Measurements from ENCODE around the gene ESRRA. TPM values are rescaled to one million over a fixed set of nuclear protein-coding genes. Genes with fewer than 3 reads are reported as not detected.

Gene ESRRA
- total and polyA plus RNA-seq, 10 of the 15 experiments (the other 5 are each of a cell fraction or from before 2014, with no cell fraction given) = 0.32 to 48.9 (median 12.6) TPM

DNA sequence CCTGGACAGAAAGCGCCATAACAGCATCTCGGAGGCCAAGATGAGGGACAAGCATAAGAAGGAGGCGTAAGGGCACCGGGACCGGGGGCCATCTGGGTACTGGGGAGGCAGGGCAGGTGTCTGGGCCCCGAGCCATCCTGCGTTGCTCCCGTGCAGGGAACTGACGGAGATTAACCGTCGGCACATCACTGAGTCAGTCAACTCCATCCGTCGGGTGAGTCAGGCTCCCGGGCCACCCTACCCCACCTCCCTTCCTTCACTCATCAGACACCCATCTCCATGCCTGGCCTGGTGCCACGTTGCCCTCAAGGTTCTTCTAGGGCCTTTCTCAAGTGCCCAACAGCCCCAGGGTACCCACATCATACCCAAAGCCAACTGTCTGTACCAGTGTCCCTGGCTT is 39.0 kb upstream of the ESRRA start:
- no peak overlapping the region for H3K4me2 ChIP-seq (ENCODE audit: control insufficient read depth, insufficient read depth)
- in situ Hi-C loops (cut with MboI) = no loop called here
- ATAC-seq = no peak
- CTCF ChIA-PET = no interaction called here
- no peaks in the 10 kb centered on the region for H4K20me1 ChIP-seq (ENCODE audit: control insufficient read depth, insufficient read depth)
- 95% methylated on average over 15 of the region's 15 CpGs for WGBS (ENCODE audit: insufficient coverage, insufficient replicate concordance, low lambda C conversion rate, missing lambda C conversion rate)
- no peak overlapping the region for H3K4me3 ChIP-seq
- H3K79me2 ChIP-seq (ENCODE audit: control insufficient read depth, insufficient read depth, low read length) = peaks cover 9% of the 10 kb centered on the region
- BruUV-seq (replicated peaks) = no TSS peak
- FAIRE-seq = no peak
- RAD21 ChIA-PET (ENCODE audit: unreplicated experiment) = no interaction called here
- no peak for DNase-seq (ENCODE audit: low read depth, low spot score)
- no peak overlapping the region for H3K27ac ChIP-seq (ENCODE audit: control insufficient read depth, insufficient read depth)
- no peak overlapping the region for H2AFZ ChIP-seq (ENCODE audit: control insufficient read depth, low read depth, low read length)
- H3K27me3 ChIP-seq (replicated peaks in 1 of 2; ENCODE audit: control insufficient read depth in 2 of 2, insufficient read depth in 2 of 2, low read length in 1 of 2) = no peaks in the 10 kb centered on the region
- H3K4me1 ChIP-seq (ENCODE audit: control insufficient read depth, insufficient read depth, low read length) = peaks cover 9% of the 10 kb centered on the region
- no peaks in the 10 kb centered on the region; a peak in 2 of 4 replicates for H3K36me3 ChIP-seq (ENCODE audit: control insufficient read depth in 2 of 2, insufficient read depth in 2 of 2, low read length in 1 of 2)
- intact Hi-C loops (cut with micrococcal nuclease; ENCODE audit: unreplicated experiment) = no loop called here
- SMC1A ChIA-PET (ENCODE audit: uncharacterized antibody, unreplicated experiment) = no interaction called here
- H3K9ac ChIP-seq (ENCODE audit: control insufficient read depth, insufficient read depth, low read length) = no peak overlapping the region
- POLR2A ChIA-PET = interaction anchor here (2.1 kb wide), 1 partner anchor 8 kb away, joined by 7 read pairs; no protein-coding TSS in a partner anchor
- no peaks in the 10 kb centered on the region for H3K9me3 ChIP-seq (replicated peaks; ENCODE audit: control insufficient read depth, insufficient read depth, low read length)
- TF ChIP-seq, protein P1, sequence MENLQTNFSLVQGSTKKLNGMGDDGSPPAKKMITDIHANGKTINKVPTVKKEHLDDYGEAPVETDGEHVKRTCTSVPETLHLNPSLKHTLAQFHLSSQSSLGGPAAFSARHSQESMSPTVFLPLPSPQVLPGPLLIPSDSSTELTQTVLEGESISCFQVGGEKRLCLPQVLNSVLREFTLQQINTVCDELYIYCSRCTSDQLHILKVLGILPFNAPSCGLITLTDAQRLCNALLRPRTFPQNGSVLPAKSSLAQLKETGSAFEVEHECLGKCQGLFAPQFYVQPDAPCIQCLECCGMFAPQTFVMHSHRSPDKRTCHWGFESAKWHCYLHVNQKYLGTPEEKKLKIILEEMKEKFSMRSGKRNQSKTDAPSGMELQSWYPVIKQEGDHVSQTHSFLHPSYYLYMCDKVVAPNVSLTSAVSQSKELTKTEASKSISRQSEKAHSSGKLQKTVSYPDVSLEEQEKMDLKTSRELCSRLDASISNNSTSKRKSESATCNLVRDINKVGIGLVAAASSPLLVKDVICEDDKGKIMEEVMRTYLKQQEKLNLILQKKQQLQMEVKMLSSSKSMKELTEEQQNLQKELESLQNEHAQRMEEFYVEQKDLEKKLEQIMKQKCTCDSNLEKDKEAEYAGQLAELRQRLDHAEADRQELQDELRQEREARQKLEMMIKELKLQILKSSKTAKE (IDR thresholded peaks at IDR 0.05; ENCODE audit: low read depth, poor library complexity, severe bottlenecking) = no peak
- TF ChIP-seq EZH2 (IDR thresholded peaks at IDR 0.05; ENCODE audit: borderline replicate concordance, control insufficient read depth, low read depth, low read length) (no peak), ASH2L (IDR thresholded peaks at IDR 0.05; ENCODE audit: borderline replicate concordance, low read depth) (no peak), SRF (IDR thresholded peaks at IDR 0.05; ENCODE audit: low read depth in 2 of 2, low read length in 2 of 2) (no peak), NFXL1 (IDR thresholded peaks at IDR 0.05; ENCODE audit: borderline replicate concordance) (no peak), EP300 (IDR thresholded peaks at IDR 0.05; ENCODE audit: borderline replicate concordance in 1 of 2, control insufficient read depth in 1 of 2, low read depth in 2 of 2, low read length in 2 of 2) (no peak), SMARCA5 (IDR thresholded peaks at IDR 0.05) (no peak), TARDBP (IDR thresholded peaks at IDR 0.05; ENCODE audit: borderline replicate concordance) (no peak), JUND (IDR thresholded peaks at IDR 0.05; ENCODE audit: low read depth, low read length) (no peak), MEF2A (IDR thresholded peaks at IDR 0.05; ENCODE audit: insufficient read depth, low read depth, low read length) (no peak)
- TF ChIP-seq, protein P2, sequence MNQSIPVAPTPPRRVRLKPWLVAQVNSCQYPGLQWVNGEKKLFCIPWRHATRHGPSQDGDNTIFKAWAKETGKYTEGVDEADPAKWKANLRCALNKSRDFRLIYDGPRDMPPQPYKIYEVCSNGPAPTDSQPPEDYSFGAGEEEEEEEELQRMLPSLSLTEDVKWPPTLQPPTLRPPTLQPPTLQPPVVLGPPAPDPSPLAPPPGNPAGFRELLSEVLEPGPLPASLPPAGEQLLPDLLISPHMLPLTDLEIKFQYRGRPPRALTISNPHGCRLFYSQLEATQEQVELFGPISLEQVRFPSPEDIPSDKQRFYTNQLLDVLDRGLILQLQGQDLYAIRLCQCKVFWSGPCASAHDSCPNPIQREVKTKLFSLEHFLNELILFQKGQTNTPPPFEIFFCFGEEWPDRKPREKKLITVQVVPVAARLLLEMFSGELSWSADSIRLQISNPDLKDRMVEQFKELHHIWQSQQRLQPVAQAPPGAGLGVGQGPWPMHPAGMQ (IDR thresholded peaks at IDR 0.05; ENCODE audit: borderline replicate concordance) = no peak
- TF ChIP-seq, protein P3, sequence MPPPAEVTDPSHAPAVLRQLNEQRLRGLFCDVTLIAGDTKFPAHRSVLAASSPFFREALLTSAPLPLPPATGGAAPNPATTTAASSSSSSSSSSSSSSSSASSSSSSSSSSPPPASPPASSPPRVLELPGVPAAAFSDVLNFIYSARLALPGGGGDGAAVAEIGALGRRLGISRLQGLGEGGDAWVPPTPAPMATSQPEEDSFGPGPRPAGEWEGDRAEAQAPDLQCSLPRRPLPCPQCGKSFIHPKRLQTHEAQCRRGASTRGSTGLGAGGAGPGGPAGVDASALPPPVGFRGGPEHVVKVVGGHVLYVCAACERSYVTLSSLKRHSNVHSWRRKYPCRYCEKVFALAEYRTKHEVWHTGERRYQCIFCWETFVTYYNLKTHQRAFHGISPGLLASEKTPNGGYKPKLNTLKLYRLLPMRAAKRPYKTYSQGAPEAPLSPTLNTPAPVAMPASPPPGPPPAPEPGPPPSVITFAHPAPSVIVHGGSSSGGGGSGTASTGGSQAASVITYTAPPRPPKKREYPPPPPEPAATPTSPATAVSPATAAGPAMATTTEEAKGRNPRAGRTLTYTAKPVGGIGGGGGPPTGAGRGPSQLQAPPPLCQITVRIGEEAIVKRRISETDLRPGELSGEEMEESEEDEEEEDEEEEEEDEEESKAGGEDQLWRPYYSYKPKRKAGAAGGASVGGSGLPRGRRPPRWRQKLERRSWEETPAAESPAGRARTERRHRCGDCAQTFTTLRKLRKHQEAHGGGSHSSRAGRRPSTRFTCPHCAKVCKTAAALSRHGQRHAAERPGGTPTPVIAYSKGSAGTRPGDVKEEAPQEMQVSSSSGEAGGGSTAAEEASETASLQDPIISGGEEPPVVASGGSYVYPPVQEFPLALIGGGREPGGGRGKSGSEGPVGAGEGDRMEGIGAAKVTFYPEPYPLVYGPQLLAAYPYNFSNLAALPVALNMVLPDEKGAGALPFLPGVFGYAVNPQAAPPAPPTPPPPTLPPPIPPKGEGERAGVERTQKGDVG (CRISPR knock-in tag; IDR thresholded peaks at IDR 0.05) = no peak
- TF ChIP-seq, protein P4, sequence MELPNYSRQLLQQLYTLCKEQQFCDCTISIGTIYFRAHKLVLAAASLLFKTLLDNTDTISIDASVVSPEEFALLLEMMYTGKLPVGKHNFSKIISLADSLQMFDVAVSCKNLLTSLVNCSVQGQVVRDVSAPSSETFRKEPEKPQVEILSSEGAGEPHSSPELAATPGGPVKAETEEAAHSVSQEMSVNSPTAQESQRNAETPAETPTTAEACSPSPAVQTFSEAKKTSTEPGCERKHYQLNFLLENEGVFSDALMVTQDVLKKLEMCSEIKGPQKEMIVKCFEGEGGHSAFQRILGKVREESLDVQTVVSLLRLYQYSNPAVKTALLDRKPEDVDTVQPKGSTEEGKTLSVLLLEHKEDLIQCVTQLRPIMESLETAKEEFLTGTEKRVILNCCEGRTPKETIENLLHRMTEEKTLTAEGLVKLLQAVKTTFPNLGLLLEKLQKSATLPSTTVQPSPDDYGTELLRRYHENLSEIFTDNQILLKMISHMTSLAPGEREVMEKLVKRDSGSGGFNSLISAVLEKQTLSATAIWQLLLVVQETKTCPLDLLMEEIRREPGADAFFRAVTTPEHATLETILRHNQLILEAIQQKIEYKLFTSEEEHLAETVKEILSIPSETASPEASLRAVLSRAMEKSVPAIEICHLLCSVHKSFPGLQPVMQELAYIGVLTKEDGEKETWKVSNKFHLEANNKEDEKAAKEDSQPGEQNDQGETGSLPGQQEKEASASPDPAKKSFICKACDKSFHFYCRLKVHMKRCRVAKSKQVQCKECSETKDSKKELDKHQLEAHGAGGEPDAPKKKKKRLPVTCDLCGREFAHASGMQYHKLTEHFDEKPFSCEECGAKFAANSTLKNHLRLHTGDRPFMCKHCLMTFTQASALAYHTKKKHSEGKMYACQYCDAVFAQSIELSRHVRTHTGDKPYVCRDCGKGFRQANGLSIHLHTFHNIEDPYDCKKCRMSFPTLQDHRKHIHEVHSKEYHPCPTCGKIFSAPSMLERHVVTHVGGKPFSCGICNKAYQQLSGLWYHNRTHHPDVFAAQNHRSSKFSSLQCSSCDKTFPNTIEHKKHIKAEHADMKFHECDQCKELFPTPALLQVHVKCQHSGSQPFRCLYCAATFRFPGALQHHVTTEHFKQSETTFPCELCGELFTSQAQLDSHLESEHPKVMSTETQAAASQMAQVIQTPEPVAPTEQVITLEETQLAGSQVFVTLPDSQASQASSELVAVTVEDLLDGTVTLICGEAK (IDR thresholded peaks at IDR 0.05; ENCODE audit: borderline replicate concordance) = no peak
